H1 (cell line): ENCODE data around the gene CYP27B1. TPM values are rescaled to one million over a fixed set of nuclear protein-coding genes. Genes with fewer than 3 reads are reported as not detected.

Source experiments
- CTCF ChIA-PET: fragments of 300-600 bp; sonication (Branson Sonifier 250); formaldehyde crosslinking; loops from one replicate; lab custom pipeline; 2021; ENCODE audit not compliant: partially characterized antibody; lab: Charles Lee
- POLR2A ChIA-PET: fragments of 300-600 bp; sonication (Branson Sonifier 250); formaldehyde crosslinking; loops from one replicate; lab custom pipeline; 2021; ENCODE audit warnings: inconsistent platforms; ENCODE audit not compliant: partially characterized antibody; lab: Charles Lee
- DNase-seq, 2 experiments: peaks; one replicate each; pipeline versions ENCODE4 v3.0.0 to v3.0.0-alpha.2; 2010 to 2022; ENCODE audit warnings: low spot score in 2 of 2, low read depth in 1 of 2, mixed read lengths in 1 of 2
- FAIRE-seq: peaks from 2 replicates; lab custom pipeline; 2011; peaks lifted over from hg19 to GRCh38; lab: Jason Lieb, UNC
- H2AFZ ChIP-seq: 2 replicates; pipeline ENCODE4 v1.8.1; 2012; ENCODE audit warnings: low read length, inconsistent platforms
- H2AK5ac ChIP-seq: 2 replicates; pipeline ENCODE4 v1.6.1; 2013; ENCODE audit warnings: low read depth, low read length
- H2BK120ac ChIP-seq: replicated peaks from 2 replicates; pipeline ENCODE3; 2013; ENCODE audit warnings: low read depth, low read length, inconsistent platforms
- H2BK12ac ChIP-seq: 2 replicates; pipeline ENCODE4 v1.6.1; 2013; ENCODE audit warnings: low read depth, low read length
- H2BK15ac ChIP-seq: 2 replicates; pipeline ENCODE4 v1.6.1; 2013; ENCODE audit warnings: low read length
- H2BK20ac ChIP-seq: 2 replicates; pipeline ENCODE4 v1.6.1; 2013; ENCODE audit warnings: low read length
- H2BK5ac ChIP-seq: 2 replicates; pipeline ENCODE4 v1.6.1; 2013; ENCODE audit warnings: low read depth, low read length
- H3K14ac ChIP-seq: 2 replicates; pipeline ENCODE4 v1.6.1; 2013; ENCODE audit warnings: inconsistent platforms; ENCODE audit not compliant: insufficient read length
- H3K18ac ChIP-seq: 2 replicates; pipeline ENCODE4 v1.6.1; 2013; ENCODE audit warnings: low read length; ENCODE audit errors: extremely low read depth
- H3K23ac ChIP-seq: 2 replicates; pipeline ENCODE4 v1.6.1; 2013; ENCODE audit warnings: inconsistent platforms; ENCODE audit not compliant: insufficient read length
- H3K23me2 ChIP-seq: 2 replicates; pipeline ENCODE4 v1.6.1; 2013; ENCODE audit warnings: low read depth, low read length
- H3K27ac ChIP-seq: 2 replicates; pipeline ENCODE4 v1.6.1; 2011; ENCODE audit warnings: low read depth, low read length, inconsistent platforms
- H3K27me3 ChIP-seq, 4 experiments: replicated peaks in 1 of 4; 1 replicate in 1 of 4; 2 replicates in 3 of 4; pipeline versions ENCODE4 v1.6.1 to v1.8.1; 2011 to 2013; ENCODE audit warnings: low read length in 3 of 4, mild to moderate bottlenecking in 3 of 4, inconsistent platforms in 2 of 4, mixed read lengths in 2 of 4, moderate library complexity in 1 of 4; ENCODE audit not compliant: control insufficient read depth in 3 of 4, insufficient read depth in 3 of 4; ENCODE audit errors: extremely low read depth in 1 of 4
- H3K36me3 ChIP-seq, 4 experiments: 2 replicates each; pipeline versions ENCODE4 v1.6.1 to v1.8.1; 2011 to 2013; ENCODE audit warnings: mild to moderate bottlenecking in 4 of 4, low read length in 3 of 4, moderate library complexity in 2 of 4, control low read depth in 1 of 4, inconsistent platforms in 1 of 4; ENCODE audit not compliant: insufficient read depth in 4 of 4, control insufficient read depth in 2 of 4
- H3K4ac ChIP-seq: replicated peaks from 2 replicates; pipeline ENCODE3; 2013; ENCODE audit warnings: low read length, low read depth, mixed read lengths, inconsistent platforms; ENCODE audit not compliant: insufficient read length
- H3K4me1 ChIP-seq, 4 experiments: replicated peaks in 1 of 4; 1 replicate in 1 of 4; 2 replicates in 3 of 4; pipeline versions ENCODE4 v1.6.1 to v1.8.1; 2011 to 2013; ENCODE audit warnings: low read length in 3 of 4, inconsistent platforms in 2 of 4, mixed read lengths in 1 of 4; ENCODE audit not compliant: insufficient read depth in 4 of 4, control insufficient read depth in 3 of 4
- H3K4me2 ChIP-seq, 2 experiments: 2 replicates each; pipeline versions ENCODE4 v1.6.1 to v1.8.1; 2011 to 2013; ENCODE audit warnings: low read depth in 2 of 2, low read length in 2 of 2, control low read depth in 1 of 2, inconsistent platforms in 1 of 2, mild to moderate bottlenecking in 1 of 2; ENCODE audit not compliant: insufficient read depth in 1 of 2
- H3K4me3 ChIP-seq, 4 experiments: fragments of 200-600, 300-600 bp in 1 of 4; sonication (generic), shearing (Covaris generic), sonication (Bioruptor Twin) in 1 of 4; 2 replicates each; pipeline versions ENCODE4 v1.5.1 to v1.8.1; 2011 to 2016; ENCODE audit warnings: low read length in 4 of 4, low read depth in 3 of 4, control low read depth in 2 of 4, inconsistent platforms in 2 of 4, mild to moderate bottlenecking in 2 of 4, mixed read lengths in 1 of 4, moderate library complexity in 1 of 4; ENCODE audit not compliant: insufficient read depth in 2 of 4; ENCODE audit errors: extremely low read depth in 1 of 4
- H3K56ac ChIP-seq: replicated peaks from 2 replicates; pipeline ENCODE3; 2013; ENCODE audit warnings: low read depth, mild to moderate bottlenecking, mixed read lengths, low read length, inconsistent platforms; ENCODE audit not compliant: insufficient read length
- H3K79me1 ChIP-seq: 2 replicates; pipeline ENCODE4 v1.6.1; 2013; ENCODE audit warnings: low read depth, low read length, control low read depth
- H3K79me2 ChIP-seq, 2 experiments: 2 replicates each; pipeline versions ENCODE4 v1.6.1 to v1.8.1; 2012 to 2013; ENCODE audit warnings: low read length in 2 of 2, mild to moderate bottlenecking in 2 of 2, inconsistent platforms in 1 of 2; ENCODE audit not compliant: insufficient read depth in 2 of 2, control insufficient read depth in 1 of 2
- H3K9ac ChIP-seq, 4 experiments: replicated peaks in 1 of 4; 1 replicate in 1 of 4; 2 replicates in 3 of 4; pipeline versions ENCODE4 v1.6.1 to v1.8.1; 2011 to 2013; ENCODE audit warnings: low read depth in 3 of 4, low read length in 3 of 4, control low read depth in 2 of 4, mild to moderate bottlenecking in 2 of 4, moderate library complexity in 2 of 4, inconsistent platforms in 1 of 4; ENCODE audit errors: extremely low read depth in 1 of 4
- H3K9me3 ChIP-seq, 2 experiments: 2 replicates each; pipeline versions ENCODE4 v1.6.1 to v1.8.1; 2012 to 2013; ENCODE audit warnings: mild to moderate bottlenecking in 2 of 2, moderate library complexity in 2 of 2, control low read depth in 1 of 2, inconsistent platforms in 1 of 2, low read depth in 1 of 2, low read length in 1 of 2, mixed read lengths in 1 of 2; ENCODE audit not compliant: insufficient read depth in 2 of 2
- H4K20me1 ChIP-seq, 2 experiments: replicated peaks in 1 of 2; 2 replicates each; pipeline versions ENCODE3 to v1.8.1; 2011 to 2013; ENCODE audit warnings: inconsistent platforms in 2 of 2, low read length in 2 of 2, mild to moderate bottlenecking in 1 of 2; ENCODE audit not compliant: insufficient read depth in 2 of 2, control insufficient read depth in 1 of 2
- H4K5ac ChIP-seq: 2 replicates; pipeline ENCODE4 v1.6.1; 2013; ENCODE audit warnings: low read length, low read depth, mixed read lengths, inconsistent platforms; ENCODE audit not compliant: insufficient read length
- H4K8ac ChIP-seq: 2 replicates; pipeline ENCODE4 v1.8.0; 2013; ENCODE audit warnings: mild to moderate bottlenecking, moderate library complexity, low read length, inconsistent platforms; ENCODE audit not compliant: insufficient read depth; ENCODE audit errors: extremely low read depth
- H4K91ac ChIP-seq: replicated peaks from 2 replicates; pipeline ENCODE3; 2013; ENCODE audit warnings: low read length, mixed read lengths, inconsistent platforms; ENCODE audit not compliant: insufficient read length
- POLR2A ChIP-seq, 2 experiments: IDR thresholded peaks; 1 replicate in 1 of 2; 2 replicates in 1 of 2; pipeline ENCODE4 v1.6.1; 2011; ENCODE audit warnings: low read depth in 2 of 2, low read length in 2 of 2, mild to moderate bottlenecking in 2 of 2; ENCODE audit errors: control extremely low read depth in 1 of 2
- RBBP5 ChIP-seq: IDR thresholded peaks from 2 replicates; pipeline ENCODE4 v1.7.1; 2012; ENCODE audit warnings: low read depth, mild to moderate bottlenecking, inconsistent platforms, low read length, moderate library complexity, borderline replicate concordance
- RXRA ChIP-seq: IDR thresholded peaks from 2 replicates; pipeline ENCODE4 v1.6.1; 2011; ENCODE audit warnings: low read depth, mild to moderate bottlenecking, low read length, moderate library complexity; ENCODE audit not compliant: insufficient read depth
- SP4 ChIP-seq: IDR thresholded peaks from 2 replicates; pipeline ENCODE4 v1.6.1; 2012; ENCODE audit warnings: low read length, inconsistent platforms
- SRF ChIP-seq: IDR thresholded peaks from 2 replicates; pipeline ENCODE4 v1.6.1; 2011; ENCODE audit warnings: mild to moderate bottlenecking, low read depth, low read length, moderate library complexity
- SUZ12 ChIP-seq: fragments of 200-600 bp; sonication (generic); IDR thresholded peaks from 2 replicates; pipeline ENCODE4 v1.6.1; 2012; ENCODE audit warnings: mild to moderate bottlenecking, inconsistent platforms, low read length, moderate library complexity, mixed read lengths
- TAF1 ChIP-seq: IDR thresholded peaks from 2 replicates; pipeline ENCODE4 v1.6.1; 2011; ENCODE audit warnings: mild to moderate bottlenecking, low read depth, low read length
- WGBS, 2 experiments: shearing (Covaris generic) in 1 of 2; methylation state at CpG; one replicate each; pipeline versions ENCODE4 v1.1.6 to v1.1.7; 2013 to 2015; ENCODE audit warnings: low lambda C conversion rate in 2 of 2, mixed read lengths in 2 of 2, inconsistent platforms in 1 of 2, low coverage in 1 of 2, missing lambda C conversion rate in 1 of 2; ENCODE audit not compliant: insufficient replicate concordance in 2 of 2, insufficient coverage in 1 of 2, insufficient read length in 1 of 2; ENCODE audit errors: extremely low coverage in 1 of 2, missing lambda C conversion rate in 1 of 2; 5-methylcytosine and 5-hydroxymethylcytosine counted together
- polyA plus RNA-seq, 7 experiments: library from polyadenylated mRNA; depleted of rRNA in 3 of 7; stranded (reverse) in 5 of 7; unstranded in 2 of 7; fragments of >200 nt in 5 of 7; fragments of 200-250 nt in 2 of 7; gene quantifications; 1 replicate in 5 of 7; 2 replicates in 1 of 7; 4 replicates in 1 of 7; pipeline versions ENCODE4 v1.2.1 to v1.2.3, GENCODE V29; 2011 to 2013; ENCODE audit warnings: missing spikeins in 2 of 7, mixed read lengths in 2 of 7
- total RNA-seq: library from RNA; stranded (reverse); fragmentation: NEBNext Ultra II Directional; extraction: Animal tissue kit (Norgen Biotek cat#: 25700); gene quantifications from 2 replicates; pipeline ENCODE4 v1.2.1, GENCODE V29; 2021
- TF ChIP-seq, protein P1 (sequence below), 3 experiments: IDR thresholded peaks; 1 replicate in 2 of 3; 2 replicates in 1 of 3; pipeline versions ENCODE4 v1.5.1 to v1.6.1; 2011; ENCODE audit warnings: low read length in 3 of 3, mild to moderate bottlenecking in 3 of 3, inconsistent platforms in 2 of 3, low read depth in 1 of 3, moderate library complexity in 1 of 3; ENCODE audit not compliant: insufficient read depth in 1 of 3; ENCODE audit errors: control extremely low read depth in 1 of 3

CYP27B1 gene
- total and polyA plus RNA-seq, 2 of the 8 experiments (the other 6 are each of a cell fraction or from before 2014, with no cell fraction given) = 2.9 to 3.3 TPM

DNA sequence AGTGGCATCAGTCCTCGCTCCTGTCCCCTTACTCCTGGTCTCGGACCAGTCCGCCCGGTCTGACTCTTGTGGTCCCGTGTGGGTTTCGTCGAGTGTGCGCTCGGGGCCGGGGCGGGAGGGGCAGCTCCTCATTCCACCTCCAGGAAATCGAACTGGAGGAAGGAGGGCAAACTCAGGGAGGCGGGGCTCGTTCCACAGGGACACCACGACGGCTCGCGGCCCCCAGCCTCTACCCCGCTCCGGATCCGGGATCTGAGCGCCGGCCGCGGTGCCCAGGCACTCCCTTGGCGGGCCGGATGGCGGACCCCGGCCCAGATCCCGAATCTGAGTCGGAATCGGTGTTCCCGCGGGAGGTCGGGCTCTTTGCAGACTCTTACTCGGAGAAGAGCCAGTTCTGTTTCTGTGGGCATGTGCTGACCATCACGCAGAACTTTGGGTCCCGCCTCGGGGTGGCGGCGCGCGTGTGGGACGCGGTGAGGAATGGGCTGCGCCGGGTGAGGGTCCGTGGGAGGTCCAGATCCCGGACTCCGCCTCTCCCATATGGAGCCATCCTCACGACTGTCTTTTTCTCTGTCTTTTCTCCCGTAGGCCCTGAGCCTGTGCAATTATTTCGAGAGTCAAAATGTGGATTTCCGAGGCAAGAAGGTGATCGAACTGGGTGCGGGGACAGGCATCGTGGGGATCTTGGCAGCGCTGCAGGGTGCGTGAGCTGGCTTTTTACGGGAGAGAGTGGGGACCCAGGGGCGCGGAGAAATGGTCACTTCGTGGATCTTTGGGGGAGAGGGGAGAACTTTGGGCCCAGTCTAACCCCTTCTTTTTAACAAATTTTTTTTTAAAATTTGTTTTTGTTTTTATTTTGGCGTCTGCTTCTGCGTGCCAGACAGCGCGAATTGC is 5.8 kb upstream of the CYP27B1 start, which contains the start of gene EEF1AKMT3:
Gene EEF1AKMT3, plus strand, starts transcription at position 186 of the 894 bp plus-strand sequence. Its CDS starts 111 bp downstream, at position 297.
- Histone ChIP-seq H4K8ac (peak within 1 kb of the TSS; percentile 100), H3K27ac (peak within 1 kb of the TSS; percentile 99), H3K79me2 (0 out of 4 replicates have a peak, but pooled peaks cover 0 to 7% of the 10 kb centered on the region in 2 experiments), H2BK20ac (0 out of 2 replicates have a peak within 1 kb of the TSS, but pooled peaks have one; percentile 82), H3K4me3 (peak within 1 kb of the TSS; percentile 79 to 99 (median 95)), H3K4ac (peak within 1 kb of the TSS; percentile 91), H2AK5ac (no peak within 1 kb of the TSS; the same call in 1 of the 2 replicates), H2BK12ac (peak within 1 kb of the TSS; percentile 99), H3K27me3 (peaks cover 0 to 4% (median 1%) of the 10 kb centered on the region in 4 experiments; a peak in 2 of 7 replicates), H3K36me3 (peaks cover 10 to 17% (median 13%) of the 10 kb centered on the region in 4 experiments; a peak in 7 of 8 replicates), H4K91ac (peak within 1 kb of the TSS; percentile 96), H2BK15ac (peak within 1 kb of the TSS; percentile 99), H3K18ac (peak within 1 kb of the TSS; percentile 99), H3K4me2 (peak within 1 kb of the TSS; percentile 96 to 99), H3K9me3 (no peaks in the 10 kb centered on the region), H3K4me1 (peaks cover 0 to 3% (median 1%) of the 10 kb centered on the region in 4 experiments; a peak in 3 of 7 replicates), H2BK5ac (peak within 1 kb of the TSS; percentile 100), H3K14ac (no peak within 1 kb of the TSS), H2AFZ (peak within 1 kb of the TSS; percentile 80), H4K5ac (peak within 1 kb of the TSS; percentile 99), H3K79me1 (no peaks in the 10 kb centered on the region; the same call in 1 of the 2 replicates), H3K9ac (peak within 1 kb of the TSS; percentile 98 to 100 (median 99)), H3K23ac (no peak within 1 kb of the TSS), H3K23me2 (peaks cover 12% of the 10 kb centered on the region; the same call in 1 of the 2 replicates), H4K20me1 (no peaks in the 10 kb centered on the region), H3K56ac (peak within 1 kb of the TSS; percentile 85), H2BK120ac (peak within 1 kb of the TSS; percentile 86)
- CTCF ChIA-PET = interaction anchor here (0.6 to 4.5 kb wide), 8 partner anchors 10 to 79 kb away, joined by 3 to 28 read pairs (median 4); partner anchors contain the start of genes OS9 and TSFM
- DNase-seq = no peak
- POLR2A ChIA-PET = interaction anchor here (0.7 to 2.0 kb wide), 31 partner anchors 8 to 179 kb away, joined by 3 to 22 read pairs (median 4); partner anchors contain the start of genes CTDSP2, MARCHF9, TSFM and TSPAN31
- WGBS, 2 experiments = 7% methylated on average over 40 of the region's 67 CpGs; no CpG with 5 or more reads in 1 of the 2 experiments
- no peak for FAIRE-seq
- TF ChIP-seq SP4 = no peak
- TF ChIP-seq RXRA = no peak
- TF ChIP-seq TAF1 = 0 out of 2 replicates have a peak, but pooled peaks have one; percentile 25
- TF ChIP-seq SRF = no peak
- no peak for TF ChIP-seq POLR2A (IDR thresholded peaks at IDR 0.05; ENCODE audit: control extremely low read depth in 1 of 2, low read depth in 2 of 2, low read length in 2 of 2)
- TF ChIP-seq, protein P1, sequence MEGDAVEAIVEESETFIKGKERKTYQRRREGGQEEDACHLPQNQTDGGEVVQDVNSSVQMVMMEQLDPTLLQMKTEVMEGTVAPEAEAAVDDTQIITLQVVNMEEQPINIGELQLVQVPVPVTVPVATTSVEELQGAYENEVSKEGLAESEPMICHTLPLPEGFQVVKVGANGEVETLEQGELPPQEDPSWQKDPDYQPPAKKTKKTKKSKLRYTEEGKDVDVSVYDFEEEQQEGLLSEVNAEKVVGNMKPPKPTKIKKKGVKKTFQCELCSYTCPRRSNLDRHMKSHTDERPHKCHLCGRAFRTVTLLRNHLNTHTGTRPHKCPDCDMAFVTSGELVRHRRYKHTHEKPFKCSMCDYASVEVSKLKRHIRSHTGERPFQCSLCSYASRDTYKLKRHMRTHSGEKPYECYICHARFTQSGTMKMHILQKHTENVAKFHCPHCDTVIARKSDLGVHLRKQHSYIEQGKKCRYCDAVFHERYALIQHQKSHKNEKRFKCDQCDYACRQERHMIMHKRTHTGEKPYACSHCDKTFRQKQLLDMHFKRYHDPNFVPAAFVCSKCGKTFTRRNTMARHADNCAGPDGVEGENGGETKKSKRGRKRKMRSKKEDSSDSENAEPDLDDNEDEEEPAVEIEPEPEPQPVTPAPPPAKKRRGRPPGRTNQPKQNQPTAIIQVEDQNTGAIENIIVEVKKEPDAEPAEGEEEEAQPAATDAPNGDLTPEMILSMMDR (IDR thresholded peaks at IDR 0.05; ENCODE audit: control extremely low read depth in 1 of 3, insufficient read depth in 1 of 3, low read depth in 1 of 3, low read length in 3 of 3) = no peak
- peak; percentile 33; the same call in 1 of the 2 replicates for TF ChIP-seq SUZ12
- peak; percentile 59; the same call in 1 of the 2 replicates for TF ChIP-seq RBBP5
